Stimulated activated CD4-positive, alpha-beta T cell treated with anti-CD3 and anti-CD28 coated beads, Interleukin-15, amount 100 ng/mL, for 48 hours (primary cell): ENCODE results near the gene CPD.
"Not testable (repeated sequence)": the region's sequence is repeated elsewhere in the genome, so short reads cannot be mapped to it uniquely, and the experiment has no call there.

ENCODE experiments used
- DNase-seq, 2 donors: peaks; one replicate each; pipeline ENCODE4 v3.0.0-alpha.2; 2020; ENCODE audit warnings: low read depth in 2 of 2

Gene CPD

DNA sequence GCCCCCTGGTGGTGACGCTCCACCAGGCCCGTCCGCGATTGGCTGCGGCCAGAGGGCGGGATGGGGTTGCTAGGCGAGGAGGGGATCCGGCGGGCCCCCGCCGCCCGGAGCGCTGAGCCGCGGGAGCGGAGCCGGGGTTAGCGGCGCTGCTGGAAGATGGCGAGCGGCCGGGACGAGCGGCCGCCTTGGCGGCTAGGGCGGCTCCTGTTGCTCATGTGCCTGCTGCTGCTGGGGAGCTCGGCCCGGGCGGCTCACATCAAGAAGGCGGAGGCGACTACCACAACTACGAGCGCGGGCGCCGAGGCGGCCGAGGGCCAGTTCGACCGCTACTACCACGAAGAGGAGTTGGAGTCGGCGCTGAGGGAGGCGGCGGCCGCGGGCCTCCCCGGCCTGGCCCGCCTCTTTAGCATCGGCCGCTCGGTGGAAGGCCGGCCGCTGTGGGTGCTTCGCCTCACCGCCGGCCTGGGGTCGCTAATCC, at the start of gene CPD:
Gene CPD (plus strand): TSS at position 103 of the 478 bp plus-strand sequence. CDS start 54 bp downstream, at position 157.
- peak; percentile 91 to 96 for DNase-seq

DNA sequence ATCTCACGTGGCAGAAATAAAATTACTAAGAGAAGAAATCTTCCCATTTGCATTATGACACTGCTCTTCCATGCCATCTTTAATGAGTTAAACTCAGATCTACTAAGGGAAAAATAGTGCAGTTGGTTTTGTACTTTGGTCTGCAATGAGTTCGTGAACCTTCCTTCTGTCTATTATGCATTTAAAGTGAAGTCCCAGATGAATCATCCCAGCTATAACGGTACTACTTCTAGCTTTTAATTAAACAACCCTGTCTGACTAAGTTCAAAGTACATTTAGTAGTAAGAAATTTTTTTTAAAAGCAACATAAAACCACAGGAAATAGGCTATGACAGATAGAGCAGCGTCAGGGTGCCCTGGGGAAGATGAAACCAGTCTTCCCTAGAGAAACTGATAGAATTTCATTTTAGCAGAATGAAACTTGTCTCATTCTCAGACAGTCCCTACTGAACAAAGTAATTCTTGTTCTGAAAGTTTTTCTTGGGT, 46.6 kb upstream of the CPD start:
- DNase-seq = peak; percentile 35 to 50

DNA sequence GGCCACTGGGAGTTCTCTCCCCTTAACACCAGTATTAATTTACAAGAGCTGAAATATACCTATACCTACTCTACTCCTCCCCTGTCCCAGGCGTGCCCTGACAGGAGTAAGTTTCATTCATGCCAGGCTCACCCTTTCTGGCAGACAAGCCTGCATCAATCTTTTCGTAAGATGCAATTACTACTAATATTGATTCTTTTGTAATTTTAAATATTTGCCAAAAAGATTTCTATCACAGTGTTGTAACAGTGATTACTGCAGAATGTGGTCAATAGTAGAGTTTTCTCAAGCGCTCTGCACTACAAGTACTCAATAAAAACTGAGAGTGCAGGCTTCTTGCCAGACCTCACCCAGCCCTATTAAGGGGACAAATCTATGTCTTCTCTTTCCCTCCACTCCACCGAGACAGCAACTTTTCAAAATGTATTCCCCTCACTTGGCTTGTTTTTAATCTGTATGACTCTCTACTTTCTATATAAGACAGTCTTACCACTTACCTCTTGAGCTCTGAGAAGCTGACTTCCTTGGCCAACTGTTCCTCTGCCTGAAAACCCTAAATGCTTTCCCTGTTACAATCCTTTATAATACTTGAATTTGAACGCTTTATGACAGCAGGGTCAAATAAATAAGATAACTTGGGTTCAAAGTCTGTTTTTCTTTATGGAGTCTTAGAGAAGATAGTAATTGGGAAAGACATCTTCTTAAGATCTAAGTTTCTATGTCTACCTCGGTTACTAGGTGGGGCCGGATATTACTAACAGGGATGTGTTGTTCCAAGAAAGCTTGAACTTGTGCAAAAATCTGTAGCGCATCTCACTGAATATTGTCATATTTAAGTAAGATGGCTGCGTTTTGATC, 45.0 kb upstream of the CPD start, which contains the start of gene TMIGD1:
Gene TMIGD1 (minus strand): TSS at position 555 of the 858 bp plus-strand sequence. CDS start 1,924 bp downstream, outside the sequence.
- no peak for DNase-seq

DNA sequence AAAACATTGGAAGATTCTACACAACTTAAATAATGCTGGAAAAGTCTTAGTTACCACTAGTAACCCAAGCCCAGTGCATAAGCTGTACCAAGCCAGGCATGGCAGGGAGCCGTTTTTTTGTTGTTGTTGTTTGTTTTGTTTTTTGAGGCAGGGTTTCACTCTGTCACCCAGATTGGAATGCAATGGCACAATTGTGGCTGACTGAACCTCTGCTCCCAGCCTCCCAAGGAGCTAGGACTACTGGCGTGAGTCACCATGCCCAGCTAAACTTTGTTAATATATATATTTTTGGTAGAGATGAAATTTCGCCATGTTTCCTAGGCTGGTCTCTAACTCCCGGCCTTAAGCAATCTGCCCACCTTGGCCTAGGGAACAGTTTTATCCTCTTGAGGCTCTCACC, 44.3 kb upstream of the CPD start:
- no peak for DNase-seq

DNA sequence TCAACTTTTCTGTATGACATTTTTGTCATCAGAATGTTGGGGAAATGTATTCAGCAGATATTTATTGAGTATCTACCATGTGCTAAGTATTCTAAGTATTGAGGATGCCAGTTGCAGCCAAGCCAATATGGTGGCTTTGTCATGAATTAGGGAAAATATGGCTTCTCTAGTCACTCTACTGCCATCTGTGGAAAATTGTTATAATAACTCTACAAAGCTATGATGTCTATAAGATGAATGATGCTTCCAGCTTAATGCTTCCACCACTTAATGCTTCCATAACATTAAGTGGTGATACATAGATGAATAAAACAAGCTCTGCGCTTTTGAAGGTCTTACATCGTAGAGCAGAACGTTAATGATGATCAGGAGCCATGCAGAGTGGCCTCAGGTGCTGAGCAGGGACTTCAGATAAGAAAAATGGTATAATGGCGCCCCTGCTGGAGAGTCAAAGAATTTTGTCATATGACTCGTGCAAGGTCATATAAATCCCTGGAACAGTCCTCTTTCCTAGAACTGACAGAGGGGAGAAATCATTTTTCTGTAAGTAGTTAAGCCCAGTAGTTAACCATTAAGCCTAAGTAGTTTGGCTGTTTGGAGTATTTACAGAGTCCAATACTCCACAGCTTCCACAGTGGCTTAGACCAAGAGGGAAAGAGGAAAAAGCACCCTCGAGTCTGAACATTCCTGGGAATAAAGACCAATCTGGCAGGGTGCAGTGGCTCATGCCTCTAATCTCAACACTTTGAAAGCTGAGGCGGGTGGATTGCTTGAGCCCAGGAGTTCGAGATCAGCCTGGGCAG, 42.2 kb upstream of the CPD start:
- peak; percentile 39 to 53 for DNase-seq

DNA sequence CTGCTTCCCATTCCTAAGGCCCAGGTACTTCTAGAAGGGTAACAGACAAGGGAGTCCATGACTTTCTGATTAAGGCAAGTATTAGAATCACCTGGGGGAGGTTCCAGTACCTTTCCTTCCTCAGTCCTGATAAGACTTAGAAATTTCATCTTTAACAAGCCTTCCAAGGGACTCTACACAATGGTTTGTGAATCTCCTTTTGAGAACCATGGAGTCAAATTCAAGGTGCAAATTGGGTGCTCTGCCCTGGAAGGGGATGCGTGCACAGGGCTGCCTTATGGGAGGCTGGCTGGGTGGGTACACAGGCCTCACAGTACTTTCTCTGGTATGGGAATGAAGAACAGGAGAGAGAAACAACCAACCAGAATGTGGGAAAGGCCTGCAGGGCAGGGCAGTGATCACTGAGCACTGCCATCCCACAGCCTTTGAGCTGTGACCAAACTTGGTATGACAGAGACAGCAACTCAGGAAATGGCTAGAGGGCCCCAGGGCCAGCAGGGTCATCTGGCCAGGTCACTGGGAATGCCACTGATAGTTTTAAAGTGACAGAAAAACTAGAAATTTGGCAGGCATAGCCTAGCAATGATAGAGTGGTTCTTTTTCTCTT, 41.2 kb upstream of the CPD start:
- DNase-seq = no peak

DNA sequence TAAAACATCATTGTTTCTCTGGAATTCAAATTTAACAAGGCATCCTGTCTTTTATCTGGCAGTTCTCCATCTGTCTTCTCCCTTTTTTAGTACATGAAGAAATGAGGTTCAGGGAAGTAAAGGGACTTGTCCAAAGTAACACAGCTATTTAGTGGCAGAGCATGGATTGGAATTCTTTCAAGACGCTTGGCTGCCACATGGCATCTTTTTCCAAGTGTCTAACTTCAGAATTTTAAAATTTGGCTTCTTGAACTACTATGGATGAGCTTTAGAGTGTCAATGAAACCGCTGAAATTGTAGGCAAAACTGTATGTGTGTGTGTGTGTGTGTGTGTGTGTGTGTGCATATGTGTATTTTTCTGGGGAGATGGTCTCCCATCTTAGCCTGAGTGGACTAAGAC, 39.6 kb upstream of the CPD start:
- DNase-seq = no peak

DNA sequence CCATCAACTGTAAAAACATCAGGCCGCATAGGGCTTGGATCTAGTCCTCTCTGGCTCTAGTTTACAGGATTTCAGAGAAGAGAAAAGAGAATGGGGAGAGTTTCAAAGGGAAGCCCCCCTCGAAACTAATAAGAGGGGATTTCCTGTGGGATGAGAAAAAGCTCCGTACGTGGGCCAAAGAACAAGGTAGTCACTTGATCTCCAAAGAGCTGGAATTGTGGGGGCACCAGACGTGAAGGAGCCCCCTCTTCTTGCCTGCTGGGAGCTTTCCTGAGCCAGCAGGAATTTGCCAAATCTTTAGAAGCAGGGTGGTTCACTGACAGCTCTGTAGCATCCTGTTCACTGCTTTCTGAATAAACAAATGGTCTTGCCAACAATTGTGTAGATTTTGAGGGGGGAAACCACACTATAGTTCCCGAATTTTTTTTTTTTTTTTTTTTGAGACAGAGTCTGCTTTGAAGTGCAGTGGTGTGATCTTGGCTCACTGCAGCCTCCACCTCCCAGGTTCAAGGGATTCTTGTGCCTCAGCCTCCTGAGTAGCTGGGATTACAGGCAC, 37.8 kb upstream of the CPD start:
- no peak for DNase-seq

DNA sequence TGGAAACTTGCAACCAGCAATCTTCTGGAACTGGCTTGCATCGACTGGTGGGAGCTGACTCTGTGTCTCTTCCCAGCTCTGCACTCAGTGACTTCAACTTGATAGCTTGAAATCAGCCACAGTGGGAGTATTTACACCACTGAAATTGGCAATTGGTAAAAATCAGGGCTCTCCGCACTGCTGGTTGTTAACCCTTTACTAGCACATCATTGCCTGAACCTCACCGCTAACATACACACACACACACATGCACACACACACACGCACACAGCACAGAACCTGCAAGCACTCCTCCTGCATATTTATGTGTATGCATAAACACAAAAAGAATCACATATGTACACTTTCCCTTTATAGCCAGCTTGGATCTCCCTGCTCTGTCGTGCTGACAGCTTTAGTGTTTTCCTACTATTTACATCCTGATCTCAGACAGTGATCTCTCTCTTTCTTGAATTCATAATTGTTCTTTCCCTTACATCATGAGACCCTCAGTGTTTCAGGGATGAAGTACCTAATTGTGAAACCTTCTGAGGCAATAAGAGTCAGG, 37.0 kb upstream of the CPD start:
- DNase-seq = no peak

DNA sequence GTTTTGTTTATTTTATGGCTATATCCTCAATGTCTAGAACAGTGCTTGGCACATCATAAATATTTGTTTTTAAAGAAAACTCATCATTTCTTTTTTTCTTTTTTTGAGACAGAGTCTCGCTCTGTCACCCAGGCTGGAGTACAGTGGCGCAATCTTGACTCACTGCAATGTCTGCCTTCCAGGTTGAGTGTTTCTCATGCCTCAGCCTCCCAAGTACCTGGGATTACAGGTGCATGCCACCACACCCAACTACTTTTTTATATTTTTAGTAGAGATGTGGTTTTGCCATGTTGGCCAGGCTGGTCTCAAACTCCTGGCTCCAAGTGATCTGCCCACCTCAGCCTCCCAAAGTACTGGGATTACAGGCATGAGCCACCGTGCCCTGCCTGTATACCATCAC, 35.5 kb upstream of the CPD start:
- DNase-seq = not testable (repeated sequence)

DNA sequence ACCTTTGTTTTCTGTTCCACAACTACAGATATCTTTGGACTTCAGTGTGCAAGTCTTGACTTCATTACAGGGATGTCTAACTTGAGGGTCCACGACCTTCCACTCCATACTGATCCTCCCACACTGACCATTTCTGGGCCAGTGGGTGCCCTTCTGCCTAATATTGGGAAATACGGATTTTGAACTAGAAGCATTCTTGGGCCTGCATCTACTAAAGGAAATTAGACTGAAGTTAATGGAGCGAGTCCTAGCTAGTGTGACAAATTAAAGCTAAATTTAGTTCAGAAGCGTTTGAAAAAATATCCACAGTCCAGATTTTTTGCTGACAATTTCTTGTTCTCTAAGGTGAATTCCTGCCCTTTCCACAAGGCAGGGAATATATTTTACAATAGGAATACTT, 34.9 kb upstream of the CPD start:
- no peak for DNase-seq

DNA sequence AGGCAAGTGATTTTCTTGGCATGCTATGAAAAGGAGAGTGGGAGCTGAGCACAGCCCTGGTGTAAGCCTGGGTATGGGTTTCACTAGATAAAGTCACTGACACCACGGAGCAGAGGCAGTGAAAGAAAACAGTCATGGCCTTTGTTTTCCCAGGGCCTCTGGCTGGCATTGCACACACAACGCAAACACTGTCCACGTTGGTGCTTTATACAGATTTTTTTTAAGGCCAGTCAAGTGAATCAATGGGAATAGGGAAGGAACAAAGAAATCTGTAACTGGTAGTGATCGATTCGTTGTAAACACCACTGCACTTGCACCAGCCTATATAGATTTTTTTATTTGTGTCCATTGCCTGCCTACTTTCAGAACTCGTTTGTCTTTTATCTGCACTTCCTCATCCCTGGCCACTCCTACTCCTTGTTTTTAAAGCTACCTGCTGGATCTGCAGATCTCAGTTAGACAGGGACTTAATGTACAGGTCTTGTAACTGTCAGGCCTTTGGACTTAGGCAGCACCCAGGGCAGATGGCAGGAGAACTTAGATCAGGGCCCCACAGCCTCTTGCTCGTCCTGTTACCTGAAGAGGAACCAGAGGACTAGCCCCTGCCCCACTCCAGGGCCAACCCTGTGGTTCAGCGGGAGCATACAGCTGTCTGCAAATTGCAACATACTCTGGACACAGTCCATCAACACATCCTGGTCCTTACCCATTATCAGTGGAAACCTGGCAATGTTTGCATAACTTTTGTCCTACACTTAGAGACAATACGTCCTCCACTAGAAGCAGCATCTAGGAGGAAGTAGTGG, 34.2 kb upstream of the CPD start:
- DNase-seq = no peak

DNA sequence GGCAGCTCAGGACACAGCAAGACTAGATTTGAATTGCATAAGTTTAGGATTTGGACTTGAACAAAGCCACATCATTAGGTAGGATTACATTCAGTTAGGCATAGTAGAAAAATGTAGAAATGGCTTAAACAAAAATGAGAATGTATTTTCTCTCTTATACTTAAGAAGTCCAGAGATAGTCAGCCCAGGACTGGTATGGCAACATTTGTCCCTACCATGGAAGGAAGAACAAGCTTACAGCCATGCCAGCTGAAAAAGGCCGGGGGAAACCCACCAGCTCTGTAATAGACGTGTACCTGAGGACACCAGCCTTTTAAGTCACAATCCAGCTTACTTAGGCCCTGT, 33.7 kb upstream of the CPD start:
- DNase-seq = no peak

DNA sequence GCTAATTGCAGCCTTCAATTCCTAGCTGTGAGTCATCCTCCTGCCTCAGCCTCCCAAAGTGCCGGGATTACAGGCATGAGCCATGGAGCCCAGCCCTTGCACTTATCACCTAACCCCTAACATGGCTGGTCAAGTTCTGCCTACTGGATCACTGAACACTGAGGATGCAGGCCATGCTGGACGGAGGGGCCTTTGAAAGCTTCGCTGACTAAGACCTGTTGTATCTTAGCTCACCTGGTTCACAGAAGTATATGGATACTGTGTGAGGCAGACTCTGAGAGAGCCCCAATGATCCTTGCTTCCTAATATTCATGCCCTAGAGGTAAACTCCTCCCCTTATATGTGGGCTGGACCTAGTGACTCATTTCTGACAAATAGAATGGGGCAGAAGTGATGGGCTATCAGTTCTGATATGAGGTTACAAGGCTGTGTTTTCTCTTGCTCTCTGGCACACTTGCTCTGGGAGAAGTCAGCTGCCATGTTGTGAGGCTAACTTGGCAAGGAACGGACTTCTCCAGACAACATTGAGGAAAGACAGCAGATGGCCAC, 33.1 kb upstream of the CPD start:
- DNase-seq = peak in 1 of 2 donors; percentile 50

DNA sequence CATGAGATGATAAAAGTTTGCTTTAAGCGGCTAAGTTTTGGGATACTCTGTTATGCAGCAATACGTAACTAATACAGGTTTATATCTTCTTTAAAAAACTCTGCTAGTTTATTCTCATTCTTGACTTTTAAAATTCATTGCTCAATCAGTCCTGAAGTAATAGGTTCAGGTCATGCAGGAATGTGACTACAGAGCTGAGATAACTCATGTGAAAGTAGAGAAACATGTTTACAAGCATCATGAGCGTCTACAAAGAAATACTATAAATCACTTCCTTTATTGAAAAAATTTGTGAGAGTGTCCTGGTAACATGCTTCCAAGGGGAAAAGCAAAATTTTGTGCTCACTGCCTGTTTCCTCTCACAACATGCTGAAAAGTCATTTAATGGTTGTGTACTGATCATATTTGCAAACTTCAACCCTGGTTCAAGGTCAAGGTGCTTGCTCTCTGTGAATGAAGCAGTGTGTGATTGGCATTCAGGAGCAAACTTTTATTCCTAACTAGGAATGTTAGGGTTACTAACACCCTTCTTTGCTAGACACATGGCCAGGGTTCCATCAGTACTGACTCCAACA, 32.4 kb upstream of the CPD start:
- no peak for DNase-seq

DNA sequence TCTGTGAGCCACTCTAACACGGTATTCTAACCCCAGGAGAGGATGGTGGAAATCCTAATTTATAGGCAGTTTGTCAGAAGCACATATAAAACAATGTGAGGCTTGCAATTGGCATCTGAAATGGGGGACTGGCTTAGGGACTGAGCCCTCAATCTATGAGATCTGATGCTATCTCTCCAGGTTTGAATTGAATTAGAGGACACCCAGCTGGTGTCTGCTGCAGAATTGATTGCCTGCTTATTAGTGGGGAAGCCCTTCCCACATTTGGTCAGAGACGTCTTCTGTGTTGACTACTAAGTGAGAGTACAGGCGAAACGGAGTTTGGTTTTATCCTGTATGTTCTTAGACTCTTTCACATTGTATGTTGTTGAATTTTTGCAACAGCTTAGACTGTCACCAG, 31.2 kb upstream of the CPD start:
- DNase-seq = no peak

DNA sequence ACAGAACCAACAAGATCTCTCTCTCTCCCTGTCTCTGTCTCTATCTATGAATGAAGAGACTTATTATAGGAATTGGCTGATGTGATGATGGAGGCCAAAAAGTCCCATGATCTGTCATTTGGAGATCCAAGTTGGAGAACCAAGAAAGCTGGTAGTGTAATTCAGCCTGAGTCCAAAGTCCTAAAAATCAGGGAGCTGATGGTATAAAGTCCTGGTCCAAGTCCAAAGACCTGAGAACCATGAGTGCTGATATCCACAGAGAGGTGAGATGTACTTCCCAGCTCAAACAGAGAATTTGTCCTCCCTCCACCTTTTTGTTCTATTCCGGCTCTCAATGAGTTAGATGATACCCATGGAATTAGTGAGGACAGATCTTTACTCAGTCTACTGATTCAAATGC, 29.5 kb upstream of the CPD start:
- DNase-seq = no peak

DNA sequence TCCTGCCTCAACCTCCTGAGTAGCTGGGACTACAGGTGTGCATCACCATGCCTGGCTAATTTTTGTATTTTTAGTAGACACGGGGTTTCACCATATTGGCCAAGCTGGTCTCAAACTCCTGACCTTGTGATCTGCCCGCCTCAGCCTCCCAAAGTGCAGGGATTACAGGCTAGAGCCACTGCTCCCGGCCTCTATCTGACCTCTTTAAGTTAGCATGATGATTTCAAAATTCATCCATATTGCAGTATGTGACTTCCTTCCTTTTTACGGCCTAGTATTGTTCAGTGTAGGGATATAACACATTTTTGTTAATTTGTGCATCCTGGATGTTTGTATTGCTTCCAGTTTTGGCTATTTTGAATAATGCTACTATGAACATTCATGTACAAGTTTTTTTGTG, 27.5 kb upstream of the CPD start:
- DNase-seq = not testable (repeated sequence)

DNA sequence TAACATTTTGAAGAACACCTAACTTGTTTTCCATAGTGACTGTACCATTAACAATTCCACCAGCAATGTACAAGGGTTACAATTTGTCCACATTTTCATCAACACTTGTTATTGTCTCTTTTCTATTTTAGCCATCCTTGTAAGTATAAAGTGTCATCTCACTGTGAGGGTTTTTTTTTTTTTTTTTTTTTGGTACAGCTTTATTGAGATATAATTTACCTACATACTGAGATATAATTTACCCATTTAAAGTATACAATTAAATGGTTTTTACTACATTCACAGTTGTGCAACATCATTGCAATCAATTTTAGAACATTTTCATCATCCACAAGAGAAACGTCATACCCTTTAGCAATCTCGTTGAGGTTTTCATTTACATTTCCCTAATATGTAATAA, 27.0 kb upstream of the CPD start:
- DNase-seq = no peak

DNA sequence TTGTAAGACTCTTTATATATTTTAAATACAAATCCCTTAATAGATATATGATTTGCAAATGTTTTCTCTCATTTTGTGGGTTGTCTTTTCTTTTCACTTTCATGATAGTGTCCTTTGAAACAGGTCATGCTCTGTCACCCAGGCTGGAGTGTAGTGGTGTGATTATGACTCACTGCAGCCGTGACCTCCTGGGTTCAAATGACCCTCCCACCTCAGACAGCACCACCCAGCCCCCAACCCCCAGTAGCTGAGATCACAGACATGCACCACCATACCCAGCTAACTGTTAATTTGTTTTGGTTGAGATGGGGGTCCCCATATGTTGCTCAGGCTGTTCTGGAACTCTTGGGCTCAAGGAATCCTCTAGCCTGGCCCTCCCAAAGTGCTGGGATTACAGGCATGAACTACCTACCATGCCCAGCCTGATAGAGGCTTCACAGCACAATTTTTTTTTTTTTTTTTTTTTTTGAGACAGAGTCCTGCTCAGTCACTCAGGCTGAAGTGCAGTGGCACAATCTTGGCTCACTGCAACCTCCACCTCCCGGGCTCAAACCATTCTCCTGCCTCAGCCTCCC, 26.4 kb upstream of the CPD start:
- DNase-seq = no peak
